OCI-LY3 (cell line): Measurements from ENCODE around the gene ROCK2.

Source experiments
- EZH2phosphoT487 ChIP-seq: fragments of 200-600 bp; shearing (Covaris generic); IDR thresholded peaks from 2 replicates; pipeline ENCODE4 v1.6.1; 2018; ENCODE audit warnings: antibody characterized with exemption, mixed run types, low read depth
- TF ChIP-seq, protein P1 (sequence below): fragments of 200-600, 300-600 bp; sonication (generic); IDR thresholded peaks from 2 replicates; pipeline ENCODE4 v1.5.1; 2014; ENCODE audit warnings: antibody characterized with exemption, low read length, low read depth

GRCh38 chr2:11168488-11168887, 175.9 kb downstream of the ROCK2 start:
- TF ChIP-seq, protein P1, sequence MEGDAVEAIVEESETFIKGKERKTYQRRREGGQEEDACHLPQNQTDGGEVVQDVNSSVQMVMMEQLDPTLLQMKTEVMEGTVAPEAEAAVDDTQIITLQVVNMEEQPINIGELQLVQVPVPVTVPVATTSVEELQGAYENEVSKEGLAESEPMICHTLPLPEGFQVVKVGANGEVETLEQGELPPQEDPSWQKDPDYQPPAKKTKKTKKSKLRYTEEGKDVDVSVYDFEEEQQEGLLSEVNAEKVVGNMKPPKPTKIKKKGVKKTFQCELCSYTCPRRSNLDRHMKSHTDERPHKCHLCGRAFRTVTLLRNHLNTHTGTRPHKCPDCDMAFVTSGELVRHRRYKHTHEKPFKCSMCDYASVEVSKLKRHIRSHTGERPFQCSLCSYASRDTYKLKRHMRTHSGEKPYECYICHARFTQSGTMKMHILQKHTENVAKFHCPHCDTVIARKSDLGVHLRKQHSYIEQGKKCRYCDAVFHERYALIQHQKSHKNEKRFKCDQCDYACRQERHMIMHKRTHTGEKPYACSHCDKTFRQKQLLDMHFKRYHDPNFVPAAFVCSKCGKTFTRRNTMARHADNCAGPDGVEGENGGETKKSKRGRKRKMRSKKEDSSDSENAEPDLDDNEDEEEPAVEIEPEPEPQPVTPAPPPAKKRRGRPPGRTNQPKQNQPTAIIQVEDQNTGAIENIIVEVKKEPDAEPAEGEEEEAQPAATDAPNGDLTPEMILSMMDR: no peak
- TF ChIP-seq EZH2phosphoT487: no peak
